Endothelial cell of umbilical vein (primary cell): ENCODE data around the gene ARFGEF3. TPM values are rescaled to one million over a fixed set of nuclear protein-coding genes. Genes with fewer than 3 reads are reported as not detected.
A peak's percentile ranks its signal among the peaks of the same experiment; 100 is the strongest.

ENCODE experiments used
- BruUV-seq: library from RNA; stranded (reverse); fragments of 400-500 nt; replicated peaks from 2 replicates; lab custom pipeline; 2021; lab: Mats Ljungman, UMichigan
- CTCF ChIA-PET: fragments of 300-600, 350-600 bp; sonication (Branson Sonifier 250); formaldehyde crosslinking; loops from one replicate; lab custom pipeline; 2021; ENCODE audit warnings: antibody characterized with exemption, inconsistent platforms; lab: Charles Lee
- POLR2A ChIA-PET: fragments of 300-600, 350-600 bp; sonication (Branson Sonifier 250); formaldehyde crosslinking; loops from one replicate; lab custom pipeline; 2021; ENCODE audit warnings: antibody characterized with exemption, inconsistent platforms; lab: Charles Lee
- DNase-seq: peaks from one replicate; pipeline ENCODE4 v3.0.0-alpha.2; 2011; ENCODE audit warnings: low read depth, low spot score
- FAIRE-seq: peaks from 2 replicates; lab custom pipeline; 2011; peaks lifted over from hg19 to GRCh38; lab: Jason Lieb, UNC
- H2AFZ ChIP-seq: 2 replicates; pipeline ENCODE4 v1.6.0; 2012; ENCODE audit warnings: low read depth, low read length, control low read depth, inconsistent platforms
- H3K27ac ChIP-seq: 2 replicates; pipeline ENCODE4 v1.5.1; 2011; ENCODE audit warnings: low read depth, mild to moderate bottlenecking, control low read depth, low read length, moderate library complexity; ENCODE audit not compliant: insufficient read depth
- H3K27me3 ChIP-seq, 2 experiments: 2 replicates each; pipeline versions ENCODE4 v1.6.0 to v1.6.1; 2011; ENCODE audit warnings: low read length in 2 of 2, mixed read lengths in 1 of 2; ENCODE audit not compliant: control insufficient read depth in 2 of 2, insufficient read depth in 2 of 2
- H3K36me3 ChIP-seq, 2 experiments: 2 replicates in 1 of 2; 3 replicates in 1 of 2; pipeline ENCODE4 v1.5.1; 2011; ENCODE audit warnings: low read length in 2 of 2, mild to moderate bottlenecking in 1 of 2, moderate library complexity in 1 of 2; ENCODE audit not compliant: control insufficient read depth in 2 of 2, insufficient read depth in 2 of 2; ENCODE audit errors: extremely low read depth in 1 of 2
- H3K4me1 ChIP-seq: 3 replicates; pipeline ENCODE4 v1.5.1; 2011; ENCODE audit warnings: mild to moderate bottlenecking, low read length; ENCODE audit not compliant: control insufficient read depth, insufficient read depth; ENCODE audit errors: extremely low read depth
- H3K4me2 ChIP-seq: 2 replicates; pipeline ENCODE4 v1.6.1; 2011; ENCODE audit warnings: low read length, control low read depth, mixed read lengths; ENCODE audit not compliant: insufficient read depth
- H3K4me3 ChIP-seq, 3 experiments: fragments of 200-600 bp in 1 of 3; sonication (generic), shearing (Covaris generic) in 1 of 3; replicated peaks in 1 of 3; 2 replicates each; pipeline ENCODE4 v1.5.1; 2011 to 2016; ENCODE audit warnings: control low read depth in 3 of 3, low read length in 3 of 3, mild to moderate bottlenecking in 2 of 3, inconsistent platforms in 1 of 3, low read depth in 1 of 3, moderate library complexity in 1 of 3; ENCODE audit not compliant: insufficient read depth in 1 of 3
- H3K79me2 ChIP-seq: 2 replicates; pipeline ENCODE4 v1.6.0; 2012; ENCODE audit warnings: low read length, inconsistent platforms; ENCODE audit not compliant: control insufficient read depth, insufficient read depth
- H3K9ac ChIP-seq: replicated peaks from 2 replicates; pipeline ENCODE3; 2011; ENCODE audit warnings: low read length, control low read depth; ENCODE audit not compliant: insufficient read depth; ENCODE audit errors: extremely low read depth
- H3K9me1 ChIP-seq: replicated peaks from 3 replicates; pipeline ENCODE4 v1.6.0; 2011; ENCODE audit warnings: mild to moderate bottlenecking, low read length; ENCODE audit not compliant: control insufficient read depth, insufficient read depth; ENCODE audit errors: extremely low read depth
- H3K9me3 ChIP-seq: replicated peaks from 2 replicates; pipeline ENCODE4 v1.5.1; 2012; ENCODE audit warnings: low read length, inconsistent platforms; ENCODE audit not compliant: control insufficient read depth, insufficient read depth
- H4K20me1 ChIP-seq: replicated peaks from 2 replicates; pipeline ENCODE3; 2011; ENCODE audit warnings: mild to moderate bottlenecking, low read length; ENCODE audit not compliant: control insufficient read depth, insufficient read depth; ENCODE audit errors: extremely low read depth
- EZH2 ChIP-seq: IDR thresholded peaks from 2 replicates; pipeline ENCODE4 v1.6.1; 2012; ENCODE audit warnings: borderline replicate concordance, low read depth, mild to moderate bottlenecking, moderate library complexity, low read length, inconsistent platforms; ENCODE audit not compliant: severe bottlenecking
- FOS ChIP-seq: IDR thresholded peaks from 2 replicates; pipeline ENCODE4 v1.6.1; 2011; ENCODE audit warnings: mild to moderate bottlenecking, low read length, moderate library complexity, borderline replicate concordance; ENCODE audit not compliant: insufficient read depth
- GATA2 ChIP-seq: IDR thresholded peaks from 2 replicates; pipeline ENCODE4 v1.7.0; 2011; ENCODE audit warnings: low read depth, mild to moderate bottlenecking, moderate library complexity, mixed read lengths, low read length; ENCODE audit not compliant: insufficient read length, insufficient read depth
- JUN ChIP-seq: IDR thresholded peaks from 2 replicates; pipeline ENCODE4 v1.6.1; 2011; ENCODE audit warnings: borderline replicate concordance, low read depth; ENCODE audit not compliant: insufficient read length, insufficient read depth
- MAX ChIP-seq: IDR thresholded peaks from 2 replicates; pipeline ENCODE4 v1.6.1; 2011; ENCODE audit not compliant: insufficient read depth, insufficient read length
- MYC ChIP-seq: IDR thresholded peaks from one replicate; pipeline ENCODE4 v1.6.1; 2011; ENCODE audit warnings: mild to moderate bottlenecking, low read depth, low read length
- POLR2A ChIP-seq: IDR thresholded peaks from 2 replicates; pipeline ENCODE4 v1.6.1; 2012; ENCODE audit warnings: low read depth, mild to moderate bottlenecking, control low read depth, low read length
- POLR2AphosphoS5 ChIP-seq: IDR thresholded peaks from 2 replicates; pipeline ENCODE4 v1.6.1; 2012; ENCODE audit warnings: low read depth, mild to moderate bottlenecking, control low read depth, low read length, moderate library complexity; ENCODE audit not compliant: insufficient read depth
- dilution Hi-C: fragments of 300-500 bp; cut with MboI; formaldehyde crosslinking; loops from one replicate; pipeline ENCODE4 v1.15.0; 2019; ENCODE audit warnings: low sequenced_read_pairs; ENCODE audit not compliant: extremely low pct_ligation_motif_present
- intact Hi-C: fragments of 100-400 bp; cut with micrococcal nuclease; formaldehyde crosslinking; loops from one replicate; pipeline ENCODE4 v1.10.0; 2022
- polyA plus RNA-seq, 4 experiments: library from polyadenylated mRNA; depleted of rRNA in 3 of 4; stranded (reverse) in 3 of 4; unstranded in 1 of 4; fragments of >200 nt; gene quantifications; 2 replicates each; pipeline versions ENCODE4 v1.2.1 to v1.2.3, GENCODE V29; 2011 to 2012; ENCODE audit warnings: missing spikeins in 1 of 4
- total RNA-seq: library from RNA; stranded (reverse); gene quantifications from 2 replicates; pipeline ENCODE4 v1.2.3, GENCODE V29; 2021
- TF ChIP-seq, protein P1 (sequence below), 2 donors: IDR thresholded peaks; 1 replicate in 1 of 2; 2 replicates in 1 of 2; pipeline ENCODE4 v1.5.1; 2011; ENCODE audit warnings: low read length in 2 of 2, mild to moderate bottlenecking in 2 of 2, moderate library complexity in 2 of 2, control low read depth in 1 of 2, inconsistent platforms in 1 of 2, low read depth in 1 of 2; ENCODE audit not compliant: insufficient read depth in 1 of 2; ENCODE audit errors: extremely low read depth in 1 of 2

ARFGEF3 gene
- total and polyA plus RNA-seq, 2 donors (not counting 3 experiments of a cell fraction or from before 2014, with no cell fraction given): 1.3 to 7.3 TPM

GRCh38 chr6:138371452-138371711 lies 209.6 kb downstream of the ARFGEF3 start:
- dilution Hi-C loops (no loop called here), intact Hi-C loops (no loop called here)
- Histone ChIP-seq H3K4me2 (peak overlapping the region; percentile 83), H3K9me3 (no peaks in the 10 kb centered on the region), H3K36me3 (no peaks in the 10 kb centered on the region), H3K79me2 (no peaks in the 10 kb centered on the region), H3K9ac (no peak overlapping the region), H4K20me1 (no peaks in the 10 kb centered on the region), H3K4me3 (no peak overlapping the region), H3K4me1 (peaks cover 23% of the 10 kb centered on the region), H3K27me3 (no peaks in the 10 kb centered on the region), H2AFZ (peak overlapping the region; percentile 23), H3K9me1 (no peaks in the 10 kb centered on the region), H3K27ac (peak overlapping the region; percentile 35)
- DNase-seq (no peak), FAIRE-seq (no peak)
- no TSS peak for BruUV-seq
- TF ChIP-seq EZH2: no peak
- TF ChIP-seq MYC: no peak
- no peak for TF ChIP-seq GATA2
- TF ChIP-seq POLR2A: no peak
- TF ChIP-seq JUN: no peak
- TF ChIP-seq FOS: no peak
- no peak for TF ChIP-seq POLR2AphosphoS5
- TF ChIP-seq MAX: no peak
- TF ChIP-seq, protein P1, sequence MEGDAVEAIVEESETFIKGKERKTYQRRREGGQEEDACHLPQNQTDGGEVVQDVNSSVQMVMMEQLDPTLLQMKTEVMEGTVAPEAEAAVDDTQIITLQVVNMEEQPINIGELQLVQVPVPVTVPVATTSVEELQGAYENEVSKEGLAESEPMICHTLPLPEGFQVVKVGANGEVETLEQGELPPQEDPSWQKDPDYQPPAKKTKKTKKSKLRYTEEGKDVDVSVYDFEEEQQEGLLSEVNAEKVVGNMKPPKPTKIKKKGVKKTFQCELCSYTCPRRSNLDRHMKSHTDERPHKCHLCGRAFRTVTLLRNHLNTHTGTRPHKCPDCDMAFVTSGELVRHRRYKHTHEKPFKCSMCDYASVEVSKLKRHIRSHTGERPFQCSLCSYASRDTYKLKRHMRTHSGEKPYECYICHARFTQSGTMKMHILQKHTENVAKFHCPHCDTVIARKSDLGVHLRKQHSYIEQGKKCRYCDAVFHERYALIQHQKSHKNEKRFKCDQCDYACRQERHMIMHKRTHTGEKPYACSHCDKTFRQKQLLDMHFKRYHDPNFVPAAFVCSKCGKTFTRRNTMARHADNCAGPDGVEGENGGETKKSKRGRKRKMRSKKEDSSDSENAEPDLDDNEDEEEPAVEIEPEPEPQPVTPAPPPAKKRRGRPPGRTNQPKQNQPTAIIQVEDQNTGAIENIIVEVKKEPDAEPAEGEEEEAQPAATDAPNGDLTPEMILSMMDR (IDR thresholded peaks at IDR 0.05; ENCODE audit: extremely low read depth in 1 of 2, insufficient read depth in 1 of 2, low read depth in 1 of 2, low read length in 2 of 2): no peak
- CTCF ChIA-PET: interaction anchor here (1.6 to 1.8 kb wide), 3 partner anchors 12 to 256 kb away, joined by 4 to 9 read pairs (median 7); no protein-coding TSS in a partner anchor
- POLR2A ChIA-PET: interaction anchor here (0.7 kb wide), 1 partner anchor 74 kb away, joined by 4 read pairs; no protein-coding TSS in a partner anchor
